PFSK-1 (cell line): ENCODE results near the gene CCDC30.

ENCODE experiments used
- POLR2AphosphoS5 ChIP-seq: IDR thresholded peaks from 2 replicates; pipeline ENCODE4 v1.6.1; 2012; ENCODE audit warnings: low read depth, mild to moderate bottlenecking, control low read depth, low read length, moderate library complexity
- TAF1 ChIP-seq: IDR thresholded peaks from 2 replicates; pipeline ENCODE4 v1.6.1; 2012; ENCODE audit warnings: low read length, control low read depth, borderline replicate concordance; ENCODE audit not compliant: insufficient read depth

DNA sequence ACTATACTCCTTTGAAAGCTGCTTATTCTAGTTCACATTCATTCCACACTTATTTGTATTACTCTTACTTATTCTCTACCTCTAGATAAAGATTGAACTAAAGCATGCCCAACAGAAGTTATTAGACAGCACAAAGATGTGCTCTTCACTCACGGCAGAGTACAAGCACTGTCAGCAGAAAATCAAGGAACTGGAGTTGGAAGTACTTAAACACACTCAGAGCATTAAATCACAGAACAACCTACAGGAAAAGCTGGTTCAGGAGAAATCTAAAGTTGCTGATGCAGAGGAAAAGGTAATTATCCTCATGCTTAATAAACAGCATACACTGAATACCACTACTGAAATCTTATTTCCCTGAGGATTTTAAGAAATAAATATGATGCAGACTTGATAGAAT, 113.8 kb downstream of the CCDC30 start:
- TF ChIP-seq POLR2AphosphoS5 = no peak
- no peak for TF ChIP-seq TAF1
